ENCODE results near the gene JAK1.

- no peak for TF ChIP-seq CTCF (IDR thresholded peaks at IDR 0.05)
- TF ChIP-seq POLR2A (IDR thresholded peaks at IDR 0.05): no peak
These were observed 8.0 kb upstream of the JAK1 start for GRCh38 chr1:64974288-64974825.
